Liver (tissue), 3 donors: ENCODE data around the gene ZNF217.
"Not testable (repeated sequence)": the region's sequence is repeated elsewhere in the genome, so short reads cannot be mapped to it uniquely, and the experiment has no call there.

Experiments used
- GABPA ChIP-seq, 2 donors: IDR thresholded peaks in 1 of 2; conservative IDR thresholded peaks in 1 of 2; 2 replicates each; pipeline ENCODE4 v1.6.1; 2016; ENCODE audit warnings: antibody characterized with exemption in 2 of 2, mild to moderate bottlenecking in 1 of 2, moderate library complexity in 1 of 2
- SP1 ChIP-seq: IDR thresholded peaks from 2 replicates; pipeline ENCODE4 v1.6.1; 2018; ENCODE audit warnings: antibody characterized with exemption, mild to moderate bottlenecking
- TAF1 ChIP-seq: conservative IDR thresholded peaks from 2 replicates; pipeline ENCODE4 v1.6.1; 2016; ENCODE audit warnings: antibody characterized with exemption, mild to moderate bottlenecking
- YY1 ChIP-seq: IDR thresholded peaks from 2 replicates; pipeline ENCODE4 v1.6.1; 2016; ENCODE audit warnings: antibody characterized with exemption, mild to moderate bottlenecking
- TF ChIP-seq, protein P1 (sequence below): fragments of 150-350 bp; IDR thresholded peaks from 2 replicates; pipeline ENCODE4 v1.5.1; 2017; ENCODE audit warnings: improper control_type of control experiment, low read depth, low read length; ENCODE audit not compliant: missing input control
- TF ChIP-seq, protein P2 (sequence below): IDR thresholded peaks from 2 replicates; pipeline ENCODE4 v1.6.1; 2016; ENCODE audit warnings: antibody characterized with exemption
- TF ChIP-seq, protein P3 (sequence below): IDR thresholded peaks from 2 replicates; pipeline ENCODE4 v1.6.1; 2016; ENCODE audit warnings: antibody characterized with exemption
- donor health status: healthy.
- donor health status: healthy.

DNA sequence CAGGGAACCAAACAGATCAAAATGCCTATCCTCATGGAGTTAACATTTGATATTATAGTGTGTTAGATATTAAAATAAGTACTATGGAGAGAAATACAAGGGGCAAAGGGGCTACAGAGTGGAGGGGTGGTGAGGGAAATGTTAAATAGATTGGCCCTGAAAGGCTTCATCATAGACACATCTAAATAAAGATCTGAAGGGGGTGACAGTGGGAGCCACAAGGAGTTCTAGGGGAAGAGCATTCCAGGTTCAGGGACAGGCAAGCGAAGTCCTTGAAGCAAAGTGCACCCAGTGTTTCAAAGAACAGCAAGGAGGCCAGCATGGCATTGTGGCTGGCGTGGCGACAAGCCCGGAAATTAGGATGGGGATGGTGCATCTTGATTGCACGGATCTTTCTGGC lies 11.2 kb upstream of the ZNF217 start:
- TF ChIP-seq, protein P1, sequence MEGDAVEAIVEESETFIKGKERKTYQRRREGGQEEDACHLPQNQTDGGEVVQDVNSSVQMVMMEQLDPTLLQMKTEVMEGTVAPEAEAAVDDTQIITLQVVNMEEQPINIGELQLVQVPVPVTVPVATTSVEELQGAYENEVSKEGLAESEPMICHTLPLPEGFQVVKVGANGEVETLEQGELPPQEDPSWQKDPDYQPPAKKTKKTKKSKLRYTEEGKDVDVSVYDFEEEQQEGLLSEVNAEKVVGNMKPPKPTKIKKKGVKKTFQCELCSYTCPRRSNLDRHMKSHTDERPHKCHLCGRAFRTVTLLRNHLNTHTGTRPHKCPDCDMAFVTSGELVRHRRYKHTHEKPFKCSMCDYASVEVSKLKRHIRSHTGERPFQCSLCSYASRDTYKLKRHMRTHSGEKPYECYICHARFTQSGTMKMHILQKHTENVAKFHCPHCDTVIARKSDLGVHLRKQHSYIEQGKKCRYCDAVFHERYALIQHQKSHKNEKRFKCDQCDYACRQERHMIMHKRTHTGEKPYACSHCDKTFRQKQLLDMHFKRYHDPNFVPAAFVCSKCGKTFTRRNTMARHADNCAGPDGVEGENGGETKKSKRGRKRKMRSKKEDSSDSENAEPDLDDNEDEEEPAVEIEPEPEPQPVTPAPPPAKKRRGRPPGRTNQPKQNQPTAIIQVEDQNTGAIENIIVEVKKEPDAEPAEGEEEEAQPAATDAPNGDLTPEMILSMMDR, result not testable (repeated sequence)
- TF ChIP-seq, protein P2, sequence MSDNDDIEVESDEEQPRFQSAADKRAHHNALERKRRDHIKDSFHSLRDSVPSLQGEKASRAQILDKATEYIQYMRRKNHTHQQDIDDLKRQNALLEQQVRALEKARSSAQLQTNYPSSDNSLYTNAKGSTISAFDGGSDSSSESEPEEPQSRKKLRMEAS, result not testable (repeated sequence)
- not testable (repeated sequence) for TF ChIP-seq GABPA (IDR thresholded peaks at IDR 0.05 in 1 of 2, conservative IDR thresholded peaks at IDR 0.05 in 1 of 2); TAF1; SP1; YY1
- TF ChIP-seq, protein P3, sequence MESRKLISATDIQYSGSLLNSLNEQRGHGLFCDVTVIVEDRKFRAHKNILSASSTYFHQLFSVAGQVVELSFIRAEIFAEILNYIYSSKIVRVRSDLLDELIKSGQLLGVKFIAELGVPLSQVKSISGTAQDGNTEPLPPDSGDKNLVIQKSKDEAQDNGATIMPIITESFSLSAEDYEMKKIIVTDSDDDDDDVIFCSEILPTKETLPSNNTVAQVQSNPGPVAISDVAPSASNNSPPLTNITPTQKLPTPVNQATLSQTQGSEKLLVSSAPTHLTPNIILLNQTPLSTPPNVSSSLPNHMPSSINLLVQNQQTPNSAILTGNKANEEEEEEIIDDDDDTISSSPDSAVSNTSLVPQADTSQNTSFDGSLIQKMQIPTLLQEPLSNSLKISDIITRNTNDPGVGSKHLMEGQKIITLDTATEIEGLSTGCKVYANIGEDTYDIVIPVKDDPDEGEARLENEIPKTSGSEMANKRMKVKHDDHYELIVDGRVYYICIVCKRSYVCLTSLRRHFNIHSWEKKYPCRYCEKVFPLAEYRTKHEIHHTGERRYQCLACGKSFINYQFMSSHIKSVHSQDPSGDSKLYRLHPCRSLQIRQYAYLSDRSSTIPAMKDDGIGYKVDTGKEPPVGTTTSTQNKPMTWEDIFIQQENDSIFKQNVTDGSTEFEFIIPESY, result not testable (repeated sequence)
